Caco-2 (cell line): Measurements from ENCODE around the gene LRP1B. TPM values are rescaled to one million over a fixed set of nuclear protein-coding genes. Genes with fewer than 3 reads are reported as not detected.
"Not testable (repeated sequence)": the region's sequence is repeated elsewhere in the genome, so short reads cannot be mapped to it uniquely, and the experiment has no call there.

ENCODE experiments used
- BruUV-seq: library from RNA; stranded (reverse); fragments of 400-500 nt; replicated peaks from 2 replicates; lab custom pipeline; 2021; lab: Mats Ljungman, UMichigan
- CTCF ChIA-PET: fragments of 300-600 bp; sonication (Branson Sonifier 250); formaldehyde crosslinking; loops from one replicate; lab custom pipeline; 2022; ENCODE audit warnings: antibody characterized with exemption; lab: Charles Lee
- POLR2A ChIA-PET: fragments of 300-600 bp; sonication (Branson Sonifier 250); formaldehyde crosslinking; loops from one replicate; lab custom pipeline; 2022; ENCODE audit warnings: antibody characterized with exemption; lab: Charles Lee
- DNase-seq, 2 experiments: peaks; one replicate each; pipeline versions ENCODE4 v3.0.0 to v3.0.0-alpha.2; 2020 to 2022
- H3K27me3 ChIP-seq: replicated peaks from 2 replicates; pipeline ENCODE4 v1.6.0; 2011; ENCODE audit warnings: low read length; ENCODE audit not compliant: control insufficient read depth, insufficient read depth
- H3K36me3 ChIP-seq: 2 replicates; pipeline ENCODE4 v1.5.1; 2011; ENCODE audit warnings: low read length; ENCODE audit not compliant: control insufficient read depth, insufficient read depth
- H3K4me1 ChIP-seq: fragments of 250-450 bp; sonication (Bioruptor Pico); 2 replicates; pipeline ENCODE4 v1.5.1; 2020; ENCODE audit warnings: mild to moderate bottlenecking
- H3K4me3 ChIP-seq: 2 replicates; pipeline ENCODE4 v1.5.1; 2011; ENCODE audit warnings: low read depth, mild to moderate bottlenecking, control low read depth, low read length
- H3K9me3 ChIP-seq: fragments of 250-450 bp; sonication (Bioruptor Pico); 2 replicates; pipeline ENCODE4 v1.5.1; 2020; ENCODE audit warnings: mild to moderate bottlenecking, moderate library complexity
- H3K27ac Mint-ChIP-seq: one replicate; pipeline ENCODE4 v1.8.0; 2022; ENCODE audit warnings: mixed read lengths; ENCODE audit not compliant: unreplicated experiment
- H3K27me3 Mint-ChIP-seq: one replicate; pipeline ENCODE4 v1.8.0; 2022; ENCODE audit warnings: mixed read lengths; ENCODE audit not compliant: insufficient read depth, unreplicated experiment
- H3K36me3 Mint-ChIP-seq: one replicate; pipeline ENCODE4 v1.8.0; 2022; ENCODE audit warnings: mild to moderate bottlenecking, mixed read lengths; ENCODE audit not compliant: insufficient read depth, unreplicated experiment
- H3K4me1 Mint-ChIP-seq: one replicate; pipeline ENCODE4 v1.8.0; 2022; ENCODE audit warnings: low read depth, mixed read lengths; ENCODE audit not compliant: unreplicated experiment
- H3K4me3 Mint-ChIP-seq: one replicate; pipeline ENCODE4 v1.8.0; 2022; ENCODE audit warnings: mild to moderate bottlenecking, moderate library complexity, mixed read lengths; ENCODE audit not compliant: unreplicated experiment
- H3K9me3 Mint-ChIP-seq: one replicate; pipeline ENCODE4 v1.8.0; 2022; ENCODE audit warnings: mixed read lengths; ENCODE audit not compliant: unreplicated experiment
- intact Hi-C: fragments of 100-400 bp; cut with micrococcal nuclease; formaldehyde crosslinking; loops from one replicate; pipeline ENCODE4 v1.10.0; 2022; ENCODE audit not compliant: unreplicated experiment
- total RNA-seq: library from RNA; stranded (reverse); gene quantifications from 2 replicates; pipeline ENCODE4 v1.2.3, GENCODE V29; 2022
- TF ChIP-seq, protein P1 (sequence below), 2 experiments: fragments of 200-600 bp in 1 of 2; IDR thresholded peaks; 1 replicate in 1 of 2; 2 replicates in 1 of 2; pipeline versions ENCODE4 v1.5.1 to v1.8.0; 2011 to 2022; ENCODE audit warnings: antibody characterized with exemption in 1 of 2, control low read depth in 1 of 2, inconsistent platforms in 1 of 2, low read depth in 1 of 2, low read length in 1 of 2, mild to moderate bottlenecking in 1 of 2, moderate library complexity in 1 of 2; ENCODE audit not compliant: insufficient read depth in 1 of 2, severe bottlenecking in 1 of 2, unreplicated experiment in 1 of 2

LRP1B gene
- total RNA-seq, 1 experiment from 2014 or later, result not detected

DNA sequence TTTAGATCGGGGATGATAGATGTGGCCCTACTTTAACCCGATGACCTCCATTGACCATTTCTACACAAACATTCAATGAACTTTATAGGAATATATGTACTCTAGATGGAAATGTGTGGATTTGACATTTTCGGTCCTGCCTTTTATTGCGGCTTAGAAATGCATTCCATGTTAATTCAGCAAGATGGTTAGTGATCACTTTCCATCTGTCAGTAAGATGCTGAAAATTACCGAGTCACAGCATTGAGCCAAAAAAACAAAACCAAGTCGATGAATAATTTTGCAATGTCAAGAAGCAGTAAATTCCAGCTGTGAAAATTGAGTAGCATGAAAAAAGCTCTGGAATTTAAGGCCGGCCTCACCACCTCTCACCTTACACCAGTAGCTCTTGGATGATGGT, 1708.1 kb downstream of the LRP1B start:
- Histone ChIP-seq H3K4me3 (no peak overlapping the region), H3K27me3 (no peaks in the 10 kb centered on the region), H3K4me1 (no peaks in the 10 kb centered on the region), H3K9me3 (0 out of 2 replicates have a peak, but pooled peaks cover 4% of the 10 kb centered on the region), H3K36me3 (no peaks in the 10 kb centered on the region)
- Mint-ChIP-seq H3K27ac (no peak overlapping the region), H3K36me3 (no peaks in the 10 kb centered on the region), H3K4me1 (no peaks in the 10 kb centered on the region), H3K4me3 (no peak overlapping the region), H3K27me3 (no peaks in the 10 kb centered on the region), H3K9me3 (no peaks in the 10 kb centered on the region)
- no peak for DNase-seq
- ChIA-PET POLR2A (no interaction called here), CTCF (no interaction called here)
- no TSS peak for BruUV-seq
- TF ChIP-seq, protein P1, sequence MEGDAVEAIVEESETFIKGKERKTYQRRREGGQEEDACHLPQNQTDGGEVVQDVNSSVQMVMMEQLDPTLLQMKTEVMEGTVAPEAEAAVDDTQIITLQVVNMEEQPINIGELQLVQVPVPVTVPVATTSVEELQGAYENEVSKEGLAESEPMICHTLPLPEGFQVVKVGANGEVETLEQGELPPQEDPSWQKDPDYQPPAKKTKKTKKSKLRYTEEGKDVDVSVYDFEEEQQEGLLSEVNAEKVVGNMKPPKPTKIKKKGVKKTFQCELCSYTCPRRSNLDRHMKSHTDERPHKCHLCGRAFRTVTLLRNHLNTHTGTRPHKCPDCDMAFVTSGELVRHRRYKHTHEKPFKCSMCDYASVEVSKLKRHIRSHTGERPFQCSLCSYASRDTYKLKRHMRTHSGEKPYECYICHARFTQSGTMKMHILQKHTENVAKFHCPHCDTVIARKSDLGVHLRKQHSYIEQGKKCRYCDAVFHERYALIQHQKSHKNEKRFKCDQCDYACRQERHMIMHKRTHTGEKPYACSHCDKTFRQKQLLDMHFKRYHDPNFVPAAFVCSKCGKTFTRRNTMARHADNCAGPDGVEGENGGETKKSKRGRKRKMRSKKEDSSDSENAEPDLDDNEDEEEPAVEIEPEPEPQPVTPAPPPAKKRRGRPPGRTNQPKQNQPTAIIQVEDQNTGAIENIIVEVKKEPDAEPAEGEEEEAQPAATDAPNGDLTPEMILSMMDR (IDR thresholded peaks at IDR 0.05; ENCODE audit: insufficient read depth in 1 of 2, low read depth in 1 of 2, low read length in 1 of 2, severe bottlenecking in 1 of 2, unreplicated experiment in 1 of 2), result no peak
- intact Hi-C loops, result no loop called here

DNA sequence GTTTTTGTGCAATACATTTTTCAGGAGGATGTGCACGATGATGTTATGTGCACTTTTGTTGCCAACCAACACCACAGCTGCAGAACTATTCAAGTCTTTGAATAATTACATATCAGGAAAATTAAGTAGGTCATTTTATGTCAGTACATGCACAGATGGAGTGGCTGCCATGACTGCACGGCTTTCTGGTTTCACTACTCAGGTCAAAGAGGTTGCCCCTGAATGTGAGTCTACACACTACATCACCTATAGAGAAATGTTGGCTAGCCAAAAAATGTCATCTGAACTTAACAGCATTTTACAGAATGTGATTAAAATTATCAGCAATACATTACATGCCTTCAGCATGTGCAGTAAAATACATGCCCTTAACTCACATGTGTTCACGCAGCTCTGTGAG, 1713.3 kb downstream of the LRP1B start:
- Mint-ChIP-seq H3K4me1 (peaks cover 9% of the 10 kb centered on the region), H3K36me3 (peaks cover 6% of the 10 kb centered on the region), H3K9me3 (peaks cover 9% of the 10 kb centered on the region), H3K27ac (no peak overlapping the region), H3K27me3 (no peaks in the 10 kb centered on the region), H3K4me3 (no peak overlapping the region)
- CTCF ChIA-PET, result no interaction called here
- intact Hi-C loops, result no loop called here
- Histone ChIP-seq H3K27me3 (no peaks in the 10 kb centered on the region), H3K4me1 (peaks cover 22% of the 10 kb centered on the region), H3K4me3 (no peak overlapping the region), H3K36me3 (no peaks in the 10 kb centered on the region), H3K9me3 (peaks cover 22% of the 10 kb centered on the region)
- DNase-seq, result no peak
- POLR2A ChIA-PET, result no interaction called here
- no TSS peak for BruUV-seq
- TF ChIP-seq, protein P1 (IDR thresholded peaks at IDR 0.05; ENCODE audit: insufficient read depth in 1 of 2, low read depth in 1 of 2, low read length in 1 of 2, severe bottlenecking in 1 of 2, unreplicated experiment in 1 of 2), result no peak

DNA sequence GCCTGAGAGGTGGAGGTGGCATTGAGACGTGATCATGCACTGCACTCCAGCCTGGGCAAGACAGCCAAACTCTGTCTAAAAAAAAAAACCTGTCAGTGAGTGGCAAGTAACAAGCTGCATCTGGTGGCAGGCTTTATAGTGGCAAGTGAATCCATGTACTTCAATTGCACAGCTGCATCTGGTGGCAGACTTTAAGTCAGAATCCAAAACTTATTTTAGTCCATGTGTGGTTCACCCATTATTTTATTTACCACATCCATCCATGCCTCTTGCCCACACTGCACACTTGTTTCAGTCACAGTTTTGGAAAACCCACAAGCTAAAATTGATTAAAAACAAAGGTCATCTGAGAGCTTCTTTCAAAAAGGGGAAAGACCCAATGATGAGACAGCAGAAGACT, 1714.2 kb downstream of the LRP1B start:
- TF ChIP-seq, protein P1 (IDR thresholded peaks at IDR 0.05; ENCODE audit: insufficient read depth in 1 of 2, low read depth in 1 of 2, low read length in 1 of 2, severe bottlenecking in 1 of 2, unreplicated experiment in 1 of 2), result no peak
- ChIA-PET POLR2A (no interaction called here), CTCF (no interaction called here)
- intact Hi-C loops, result no loop called here
- DNase-seq, result no peak
- H3K27ac Mint-ChIP-seq, result no peak overlapping the region
- Histone ChIP-seq H3K4me3 (no peak overlapping the region), H3K4me1 (peaks cover 22% of the 10 kb centered on the region), H3K9me3 (peaks cover 22% of the 10 kb centered on the region), H3K36me3 (no peaks in the 10 kb centered on the region), H3K27me3 (no peaks in the 10 kb centered on the region)
- no peak overlapping the region for H3K4me3 Mint-ChIP-seq
- BruUV-seq, result no TSS peak
- H3K9me3 Mint-ChIP-seq, result peaks cover 9% of the 10 kb centered on the region
- H3K36me3 Mint-ChIP-seq, result peaks cover 6% of the 10 kb centered on the region
- H3K4me1 Mint-ChIP-seq, result peaks cover 9% of the 10 kb centered on the region
- no peaks in the 10 kb centered on the region for H3K27me3 Mint-ChIP-seq

DNA sequence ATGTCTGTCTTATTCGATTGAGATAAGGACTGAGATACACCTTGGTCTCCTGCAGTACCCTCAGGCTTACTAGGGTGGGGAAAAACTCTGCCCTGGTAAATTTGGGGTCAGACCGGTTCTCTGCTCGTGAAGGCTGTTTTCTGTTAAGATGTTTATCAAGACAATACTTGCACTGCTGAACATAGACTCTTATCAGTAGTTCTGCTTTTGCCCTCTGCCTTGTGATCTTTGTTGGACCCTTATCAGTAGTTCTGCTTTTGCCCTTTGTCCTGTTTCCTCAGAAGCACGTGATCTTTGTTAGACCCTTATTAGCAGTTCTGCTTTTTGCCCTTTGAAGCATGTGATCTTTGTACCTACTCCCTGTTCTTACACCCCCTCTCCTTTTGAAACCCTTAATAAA, 1715.8 kb downstream of the LRP1B start:
- H3K4me3 ChIP-seq, CTCF ChIA-PET, POLR2A ChIA-PET, H3K4me3 Mint-ChIP-seq, BruUV-seq, H3K27me3 ChIP-seq, H3K4me1 Mint-ChIP-seq, H3K9me3 Mint-ChIP-seq, H3K36me3 ChIP-seq, H3K27me3 Mint-ChIP-seq, H3K36me3 Mint-ChIP-seq: not testable (repeated sequence)
- Histone ChIP-seq H3K4me1 (peaks cover 22% of the 10 kb centered on the region), H3K9me3 (peaks cover 22% of the 10 kb centered on the region)
- intact Hi-C loops, result loop anchor here (1.0 to 2.0 kb wide), 2 partner anchors 22 to 25 kb away; no protein-coding TSS in a partner anchor
- H3K27ac Mint-ChIP-seq, result peak overlapping the region; percentile 62
- DNase-seq, result peak; percentile 56 to 72
